ENCODE results near the gene ZDHHC13.

DNA sequence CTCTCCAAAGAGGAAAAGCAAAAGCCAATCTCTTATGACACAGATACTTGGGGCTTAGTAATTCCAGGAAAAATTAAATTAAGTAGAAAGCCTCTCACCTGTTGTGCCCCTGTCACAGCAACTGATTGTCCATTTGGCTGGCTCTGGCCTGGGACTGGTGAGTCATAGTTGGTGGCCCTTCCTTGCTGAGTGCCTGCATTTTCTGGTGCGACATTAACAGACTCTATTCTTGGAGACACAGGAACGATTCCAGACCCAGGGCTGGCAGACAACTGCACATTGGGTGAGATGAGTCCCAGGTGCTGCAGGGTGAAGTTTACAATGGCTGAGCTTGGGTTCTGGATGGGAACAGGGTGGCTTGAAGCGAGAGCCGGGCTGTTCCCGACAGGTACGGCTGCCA, 108.2 kb downstream of the ZDHHC13 start:
- TF ChIP-seq POLR2A (IDR thresholded peaks at IDR 0.05): no peak
- TF ChIP-seq, protein P1, sequence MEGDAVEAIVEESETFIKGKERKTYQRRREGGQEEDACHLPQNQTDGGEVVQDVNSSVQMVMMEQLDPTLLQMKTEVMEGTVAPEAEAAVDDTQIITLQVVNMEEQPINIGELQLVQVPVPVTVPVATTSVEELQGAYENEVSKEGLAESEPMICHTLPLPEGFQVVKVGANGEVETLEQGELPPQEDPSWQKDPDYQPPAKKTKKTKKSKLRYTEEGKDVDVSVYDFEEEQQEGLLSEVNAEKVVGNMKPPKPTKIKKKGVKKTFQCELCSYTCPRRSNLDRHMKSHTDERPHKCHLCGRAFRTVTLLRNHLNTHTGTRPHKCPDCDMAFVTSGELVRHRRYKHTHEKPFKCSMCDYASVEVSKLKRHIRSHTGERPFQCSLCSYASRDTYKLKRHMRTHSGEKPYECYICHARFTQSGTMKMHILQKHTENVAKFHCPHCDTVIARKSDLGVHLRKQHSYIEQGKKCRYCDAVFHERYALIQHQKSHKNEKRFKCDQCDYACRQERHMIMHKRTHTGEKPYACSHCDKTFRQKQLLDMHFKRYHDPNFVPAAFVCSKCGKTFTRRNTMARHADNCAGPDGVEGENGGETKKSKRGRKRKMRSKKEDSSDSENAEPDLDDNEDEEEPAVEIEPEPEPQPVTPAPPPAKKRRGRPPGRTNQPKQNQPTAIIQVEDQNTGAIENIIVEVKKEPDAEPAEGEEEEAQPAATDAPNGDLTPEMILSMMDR (IDR thresholded peaks at IDR 0.05): no peak

All from thyroid gland (tissue), 4 donors.